Stimulated activated naive CD4-positive, alpha-beta T cell treated with Interleukin-2 at 50 U/mL for 16 hours (primary cell): ENCODE data around the gene KRT32.
"Not testable (repeated sequence)": the region's sequence is repeated elsewhere in the genome, so short reads cannot be mapped to it uniquely, and the experiment has no call there.

Experiments used
- DNase-seq: peaks from one replicate; lab custom pipeline; 2025; lab: John Stamatoyannopoulos, UW

The KRT32 gene

GRCh38 chr17:41463746-41464145, 3.4 kb downstream of the KRT32 start:
- no peak for DNase-seq

- DNase-seq, result no peak
Observed at GRCh38 chr17:41462705-41463104, 4.5 kb downstream of the KRT32 start.

GRCh38 chr17:41457676-41458075, 9.5 kb downstream of the KRT32 start:
- no peak for DNase-seq

GRCh38 chr17:41456204-41456603, 11.0 kb downstream of the KRT32 start:
- no peak for DNase-seq

- no peak for DNase-seq
Observed at GRCh38 chr17:41455236-41455635, 11.9 kb downstream of the KRT32 start.

- DNase-seq, result no peak
Observed at GRCh38 chr17:41453066-41453465, 14.1 kb downstream of the KRT32 start.

GRCh38 chr17:41452281-41452680, 14.9 kb downstream of the KRT32 start:
- DNase-seq, result no peak

GRCh38 chr17:41451154-41451728, 15.9 kb downstream of the KRT32 start:
- no peak for DNase-seq

- no peak for DNase-seq
Observed at GRCh38 chr17:41449008-41449407, 18.2 kb downstream of the KRT32 start.

- no peak for DNase-seq
Observed at GRCh38 chr17:41448506-41448905, 18.7 kb downstream of the KRT32 start.

GRCh38 chr17:41446806-41447205, 20.4 kb downstream of the KRT32 start:
- no peak for DNase-seq

GRCh38 chr17:41444640-41445039, 22.5 kb downstream of the KRT32 start:
- DNase-seq, result no peak

- no peak for DNase-seq
Observed at GRCh38 chr17:41444186-41444585, 23.0 kb downstream of the KRT32 start.

GRCh38 chr17:41442739-41443138, 24.4 kb downstream of the KRT32 start:
- no peak for DNase-seq

- DNase-seq, result no peak
Observed at GRCh38 chr17:41440531-41441033, 26.6 kb downstream of the KRT32 start, which contains the start of gene KRT38. TSS of gene KRT38 (minus strand) at chr17:41440983. CDS start at chr17:41440921, 62 bp downstream.

GRCh38 chr17:41439375-41439774, 27.8 kb downstream of the KRT32 start:
- no peak for DNase-seq

- DNase-seq, result no peak
Observed at GRCh38 chr17:41437769-41438168, 29.4 kb downstream of the KRT32 start.

- DNase-seq, result no peak
Observed at GRCh38 chr17:41437254-41437653, 29.9 kb downstream of the KRT32 start.

GRCh38 chr17:41434415-41434814, 32.8 kb downstream of the KRT32 start:
- no peak for DNase-seq

- DNase-seq, result no peak
Observed at GRCh38 chr17:41434005-41434404, 33.2 kb downstream of the KRT32 start.

GRCh38 chr17:41433586-41433985, 33.6 kb downstream of the KRT32 start:
- DNase-seq, result no peak

- DNase-seq, result not testable (repeated sequence)
Observed at GRCh38 chr17:41430376-41430775, 36.8 kb downstream of the KRT32 start.

- no peak for DNase-seq
Observed at GRCh38 chr17:41429667-41430066, 37.5 kb downstream of the KRT32 start.

GRCh38 chr17:41428591-41429291, 38.4 kb downstream of the KRT32 start:
- DNase-seq, result no peak
